SK-N-SH treated with all-trans-retinoic acid at 6 μM for 48 hours (cell line): ENCODE results near the gene KCNT2.

Experiments
- ATAC-seq: fragments of 200-7000 bp; cut with Tn5 transposase; 3 replicates; pipeline ENCODE4 v1.9.1; 2020; ENCODE audit warnings: mild to moderate bottlenecking, moderate library complexity
- ARNTL ChIP-seq: fragments of 450-650 bp; formaldehyde crosslinking; IDR thresholded peaks from 2 replicates; pipeline ENCODE4 v1.5.0; 2020; ENCODE audit warnings: low read depth, mild to moderate bottlenecking, moderate library complexity, borderline replicate concordance
- BACH2 ChIP-seq: fragments of 250-450 bp; sonication (Bioruptor Pico); IDR thresholded peaks from 2 replicates; pipeline ENCODE4 v1.9.0; 2021; ENCODE audit warnings: mild to moderate bottlenecking, borderline replicate concordance
- CREB5 ChIP-seq: fragments of 250-450 bp; sonication (Bioruptor Pico); IDR thresholded peaks from 2 replicates; pipeline ENCODE4 v1.5.1; 2020; ENCODE audit warnings: low read depth, mild to moderate bottlenecking, moderate library complexity
- CSDC2 ChIP-seq: fragments of 250-450 bp; sonication (Bioruptor Pico); IDR thresholded peaks from 2 replicates; pipeline ENCODE4 v1.5.0; 2020; ENCODE audit warnings: mild to moderate bottlenecking, moderate library complexity
- ESRRG ChIP-seq: fragments of 250-450 bp; sonication (Bioruptor Pico); IDR thresholded peaks from 2 replicates; pipeline ENCODE4 v1.6.1; 2021; ENCODE audit warnings: mild to moderate bottlenecking
- ISL1 ChIP-seq: fragments of 250-450 bp; sonication (Bioruptor Pico); IDR thresholded peaks from 2 replicates; pipeline ENCODE4 v2.1.2; 2022; ENCODE audit warnings: mild to moderate bottlenecking, moderate library complexity
- OSR1 ChIP-seq: fragments of 250-450 bp; sonication (Bioruptor Pico); IDR thresholded peaks from 2 replicates; pipeline ENCODE4 v1.8.0; 2022; ENCODE audit warnings: moderate library complexity, mild to moderate bottlenecking, inconsistent platforms
- PATZ1 ChIP-seq: fragments of 250-450 bp; sonication (Bioruptor Pico); IDR thresholded peaks from 2 replicates; pipeline ENCODE4 v1.8.0; 2020; ENCODE audit warnings: mild to moderate bottlenecking, moderate library complexity, borderline replicate concordance
- POU6F1 ChIP-seq: fragments of 250-450 bp; sonication (Bioruptor Pico); IDR thresholded peaks from 2 replicates; pipeline ENCODE4 v1.8.0; 2021; ENCODE audit warnings: low read depth, mild to moderate bottlenecking, moderate library complexity, borderline replicate concordance
- PPARA ChIP-seq: fragments of 250-450 bp; sonication (Bioruptor Pico); IDR thresholded peaks from 2 replicates; pipeline ENCODE4 v1.5.0; 2020; ENCODE audit warnings: mild to moderate bottlenecking, borderline replicate concordance
- RARB ChIP-seq: fragments of 250-450 bp; sonication (Bioruptor Pico); IDR thresholded peaks from 2 replicates; pipeline ENCODE4 v1.8.0; 2021; ENCODE audit warnings: mild to moderate bottlenecking, moderate library complexity
- SNAI2 ChIP-seq: fragments of 250-450 bp; sonication (Bioruptor Pico); IDR thresholded peaks from 2 replicates; pipeline ENCODE4 v1.5.0; 2020; ENCODE audit warnings: mild to moderate bottlenecking, moderate library complexity
- TCF4 ChIP-seq: fragments of 250-450 bp; sonication (Bioruptor Pico); IDR thresholded peaks from 2 replicates; pipeline ENCODE4 v1.8.0; 2021; ENCODE audit warnings: mild to moderate bottlenecking, moderate library complexity, borderline replicate concordance
- TOX ChIP-seq: fragments of 250-450 bp; sonication (Bioruptor Pico); IDR thresholded peaks from 2 replicates; pipeline ENCODE4 v1.8.0; 2021; ENCODE audit warnings: mild to moderate bottlenecking, moderate library complexity, borderline replicate concordance
- TSHZ2 ChIP-seq: fragments of 250-450 bp; sonication (Bioruptor Pico); IDR thresholded peaks from 2 replicates; pipeline ENCODE4 v1.5.0; 2020; ENCODE audit warnings: mild to moderate bottlenecking, moderate library complexity
- ZC3H10 ChIP-seq: fragments of 250-450 bp; sonication (Bioruptor Pico); IDR thresholded peaks from 2 replicates; pipeline ENCODE4 v1.5.1; 2021; ENCODE audit warnings: mild to moderate bottlenecking, moderate library complexity
- ZFP3 ChIP-seq: fragments of 250-450 bp; sonication (Bioruptor Pico); IDR thresholded peaks from 2 replicates; pipeline ENCODE4 v1.5.0; 2020; ENCODE audit warnings: mild to moderate bottlenecking, moderate library complexity
- ZFP30 ChIP-seq: fragments of 450-650 bp; formaldehyde crosslinking; IDR thresholded peaks from 2 replicates; pipeline ENCODE4 v1.5.0; 2022; ENCODE audit warnings: mild to moderate bottlenecking, moderate library complexity
- ZNF565 ChIP-seq: fragments of 450-650 bp; formaldehyde crosslinking; conservative IDR thresholded peaks from 2 replicates; pipeline ENCODE4 v1.5.0; 2020; ENCODE audit warnings: low read depth, mild to moderate bottlenecking, moderate library complexity
- ZNF70 ChIP-seq: fragments of 450-650 bp; formaldehyde crosslinking; IDR thresholded peaks from 2 replicates; pipeline ENCODE4 v1.5.0; 2020; ENCODE audit warnings: mild to moderate bottlenecking, moderate library complexity
- ZNF8 ChIP-seq: fragments of 450-650 bp; formaldehyde crosslinking; IDR thresholded peaks from 2 replicates; pipeline ENCODE4 v1.5.0; 2020; ENCODE audit warnings: mild to moderate bottlenecking, moderate library complexity

Gene KCNT2

GRCh38 chr1:196400478-196401451 is 207.5 kb downstream of the KCNT2 start:
- TF ChIP-seq CREB5 (no peak), OSR1 (CRISPR knock-in tag) (no peak)
- ATAC-seq = no peak

- no peak for ATAC-seq
- no peak for TF ChIP-seq ZFP3 (CRISPR knock-in tag)
- TF ChIP-seq OSR1 (CRISPR knock-in tag) = no peak
- no peak for TF ChIP-seq TCF4 (CRISPR knock-in tag)
Observed at GRCh38 chr1:196399713-196400112, 208.5 kb downstream of the KCNT2 start.

GRCh38 chr1:196393742-196394141 is 214.5 kb downstream of the KCNT2 start:
- TF ChIP-seq ZFP3 (CRISPR knock-in tag) = no peak
- no peak for TF ChIP-seq PPARA
- 0 out of 2 replicates have a peak, but pooled peaks have one; percentile 1 for TF ChIP-seq TOX (CRISPR knock-in tag)
- peak; percentile 40; the same call in 1 of the 3 replicates for ATAC-seq

GRCh38 chr1:196393282-196393681 is 215.0 kb downstream of the KCNT2 start:
- TF ChIP-seq ZNF8 (CRISPR knock-in tag) (no peak), TOX (CRISPR knock-in tag) (0 out of 2 replicates have a peak, but pooled peaks have one; percentile 2), ESRRG (CRISPR knock-in tag) (no peak), TSHZ2 (CRISPR knock-in tag) (no peak)
- no peak for ATAC-seq

GRCh38 chr1:196387766-196388165 is 220.5 kb downstream of the KCNT2 start:
- ATAC-seq = no peak
- TF ChIP-seq OSR1 (CRISPR knock-in tag) (no peak), CSDC2 (CRISPR knock-in tag) (no peak), SNAI2 (CRISPR knock-in tag) (no peak), BACH2 (CRISPR knock-in tag) (no peak), PPARA (no peak), PATZ1 (CRISPR knock-in tag) (no peak), ZNF565 (CRISPR knock-in tag) (no peak), ZFP30 (CRISPR knock-in tag) (no peak), ISL1 (CRISPR knock-in tag) (no peak), POU6F1 (CRISPR knock-in tag) (no peak), ARNTL (CRISPR knock-in tag) (no peak), ZC3H10 (no peak), ESRRG (CRISPR knock-in tag) (no peak), TOX (CRISPR knock-in tag) (no peak), ZNF70 (CRISPR knock-in tag) (no peak), RARB (CRISPR knock-in tag) (no peak)
